GM19035 (cell line): ENCODE data around the gene NHEJ1.

ENCODE experiments used
- ATAC-seq: cut with Tn5 transposase; IDR thresholded peaks from one replicate; pipeline ENCODE4 v1.9.1; 2021; ENCODE audit not compliant: unreplicated experiment

Gene NHEJ1

DNA sequence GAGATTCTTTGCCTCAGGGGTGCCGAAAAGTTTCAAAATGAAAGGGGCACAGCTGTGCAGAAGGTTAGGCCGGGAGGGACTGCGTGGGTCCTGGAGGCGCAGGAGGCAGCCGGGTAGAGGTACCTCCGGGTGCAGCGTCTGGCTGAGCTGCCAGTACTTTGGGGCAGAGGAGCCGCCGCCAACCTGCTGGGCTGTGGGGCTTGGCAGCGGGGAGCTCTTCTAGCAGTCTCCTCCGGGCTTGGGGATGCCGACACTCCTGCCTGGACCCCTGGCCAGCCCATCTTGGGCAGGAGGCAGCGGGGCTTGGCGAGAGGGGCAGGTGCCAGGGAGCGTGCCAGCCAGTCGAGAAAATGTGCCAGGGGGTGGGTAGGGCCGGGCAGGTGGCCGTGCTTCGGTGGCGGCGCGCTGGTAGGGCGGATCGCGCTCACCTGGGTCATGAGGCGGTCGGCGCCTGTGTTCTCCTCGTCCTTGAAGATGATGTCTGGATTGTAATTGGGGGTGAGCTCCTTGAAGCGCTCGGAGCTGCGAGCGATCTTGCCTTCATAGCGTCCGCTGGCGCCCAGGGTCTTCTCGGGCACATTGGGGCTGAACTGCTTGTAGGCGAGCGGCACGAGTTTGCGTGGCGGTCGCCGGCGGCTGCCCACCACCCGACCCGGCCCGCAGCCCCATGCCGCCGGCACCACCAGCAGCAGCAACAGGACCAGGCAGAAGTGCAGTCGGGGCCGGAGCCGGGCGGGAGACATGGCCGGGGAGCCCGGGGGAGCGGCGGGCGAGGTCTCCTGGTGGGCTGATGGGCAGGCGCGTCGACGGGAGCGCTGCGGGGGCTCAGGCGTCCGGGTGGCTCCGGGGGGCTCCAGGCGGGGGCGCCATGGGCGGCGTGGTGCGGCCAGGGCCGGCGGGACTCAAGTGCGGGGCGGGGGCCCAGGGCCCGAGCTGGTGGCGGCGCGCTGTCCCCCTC, 100.6 kb downstream of the NHEJ1 start:
- ATAC-seq = no peak

DNA sequence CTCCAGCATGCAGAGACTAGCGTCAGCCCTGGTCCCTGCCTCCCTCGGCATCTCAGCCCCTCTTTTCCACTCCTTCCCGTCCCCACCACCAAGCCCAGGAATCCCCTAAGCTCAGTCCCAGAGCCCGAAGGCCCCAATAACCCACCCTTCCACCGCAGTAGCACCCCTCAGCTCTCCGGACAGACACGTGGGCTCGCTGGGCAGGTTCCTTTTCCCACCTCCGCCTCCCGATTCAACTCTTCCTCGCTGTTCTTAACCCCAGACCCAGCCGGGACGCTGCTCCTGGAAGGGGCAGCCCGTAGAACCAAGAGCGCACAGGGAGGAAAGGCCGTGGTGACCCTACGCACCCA, 101.3 kb downstream of the NHEJ1 start:
- no peak for ATAC-seq

DNA sequence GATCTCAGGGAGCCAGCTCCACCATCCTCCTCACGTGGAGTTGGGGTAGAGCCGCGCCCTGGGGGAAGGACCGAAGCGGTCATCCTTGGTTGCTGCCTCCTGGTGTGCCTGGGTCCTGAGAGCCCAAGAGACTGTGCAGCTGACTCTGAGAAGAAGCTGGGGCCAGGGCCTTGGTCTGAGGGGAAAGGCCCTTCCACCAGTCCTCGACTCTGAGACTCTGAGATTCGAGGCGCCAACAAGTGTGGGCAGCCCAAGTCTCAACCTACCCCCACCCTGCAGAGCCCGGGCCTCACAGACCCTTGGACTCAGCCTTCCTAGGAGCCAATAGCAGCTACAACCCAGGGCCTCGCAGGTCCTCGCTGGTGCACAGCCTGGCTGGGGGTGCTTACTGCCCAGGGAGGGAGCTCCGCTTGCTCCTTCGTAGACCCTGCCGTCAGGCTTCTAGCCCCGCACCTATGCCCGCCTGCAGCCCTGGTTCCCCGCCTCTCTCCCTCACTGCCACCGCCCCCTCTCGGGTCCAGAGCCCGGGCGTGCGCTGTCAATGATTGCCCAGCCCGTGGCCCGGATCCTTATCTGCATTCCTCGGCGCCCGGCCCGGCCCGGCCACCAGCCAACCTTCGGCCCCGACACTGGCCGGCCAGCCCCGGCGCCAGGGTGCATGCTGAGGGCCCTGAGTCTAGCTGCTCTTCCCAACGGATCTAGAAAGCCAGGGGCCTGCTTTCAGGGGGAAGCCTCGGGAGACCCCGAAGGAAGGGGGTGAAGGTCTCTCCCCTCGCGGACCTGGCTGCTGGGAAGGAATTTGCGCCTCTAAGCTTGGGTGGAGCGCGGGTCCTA, 101.9 kb downstream of the NHEJ1 start:
- ATAC-seq = no peak

DNA sequence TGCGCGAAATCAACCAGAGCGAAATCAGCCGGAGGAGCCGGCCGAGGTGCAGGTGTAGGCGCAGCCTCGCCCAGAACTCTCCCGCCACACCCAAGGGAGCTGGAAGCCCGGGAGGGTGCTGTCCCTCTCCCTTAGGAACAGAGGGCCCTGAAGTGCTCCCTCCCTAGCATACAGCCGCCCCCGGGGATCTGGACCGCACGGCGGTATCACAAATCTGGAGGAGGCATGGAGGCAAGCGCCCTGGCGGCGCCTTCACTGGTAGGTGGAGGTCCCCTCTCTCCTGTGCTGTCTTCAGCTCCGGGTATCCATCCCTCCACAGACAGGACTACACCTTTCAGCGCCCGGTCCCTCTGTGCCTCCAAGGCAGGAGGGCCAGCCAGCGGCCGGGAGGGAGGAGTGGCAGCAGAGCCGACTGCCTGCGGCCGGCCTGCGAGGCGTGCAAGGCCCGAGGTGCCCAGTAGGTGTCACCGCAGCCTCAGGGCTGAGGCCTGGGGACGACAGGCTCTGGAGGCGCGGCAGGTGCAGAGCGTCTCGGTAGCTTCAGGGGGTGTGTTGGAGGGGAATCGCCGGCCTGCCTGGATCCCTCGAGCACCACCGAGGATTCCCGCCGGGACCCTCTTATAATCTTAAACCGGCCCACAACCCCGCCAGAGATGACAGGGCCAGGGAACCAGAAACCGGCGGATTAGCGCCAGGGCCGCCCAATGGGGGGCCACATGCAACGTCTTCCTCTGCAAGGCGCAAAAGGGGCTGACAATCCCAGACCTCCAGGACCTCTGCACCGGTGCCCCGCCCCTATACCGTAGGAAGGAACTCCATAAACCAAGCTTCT, 102.7 kb downstream of the NHEJ1 start:
- ATAC-seq = peak; percentile 91

DNA sequence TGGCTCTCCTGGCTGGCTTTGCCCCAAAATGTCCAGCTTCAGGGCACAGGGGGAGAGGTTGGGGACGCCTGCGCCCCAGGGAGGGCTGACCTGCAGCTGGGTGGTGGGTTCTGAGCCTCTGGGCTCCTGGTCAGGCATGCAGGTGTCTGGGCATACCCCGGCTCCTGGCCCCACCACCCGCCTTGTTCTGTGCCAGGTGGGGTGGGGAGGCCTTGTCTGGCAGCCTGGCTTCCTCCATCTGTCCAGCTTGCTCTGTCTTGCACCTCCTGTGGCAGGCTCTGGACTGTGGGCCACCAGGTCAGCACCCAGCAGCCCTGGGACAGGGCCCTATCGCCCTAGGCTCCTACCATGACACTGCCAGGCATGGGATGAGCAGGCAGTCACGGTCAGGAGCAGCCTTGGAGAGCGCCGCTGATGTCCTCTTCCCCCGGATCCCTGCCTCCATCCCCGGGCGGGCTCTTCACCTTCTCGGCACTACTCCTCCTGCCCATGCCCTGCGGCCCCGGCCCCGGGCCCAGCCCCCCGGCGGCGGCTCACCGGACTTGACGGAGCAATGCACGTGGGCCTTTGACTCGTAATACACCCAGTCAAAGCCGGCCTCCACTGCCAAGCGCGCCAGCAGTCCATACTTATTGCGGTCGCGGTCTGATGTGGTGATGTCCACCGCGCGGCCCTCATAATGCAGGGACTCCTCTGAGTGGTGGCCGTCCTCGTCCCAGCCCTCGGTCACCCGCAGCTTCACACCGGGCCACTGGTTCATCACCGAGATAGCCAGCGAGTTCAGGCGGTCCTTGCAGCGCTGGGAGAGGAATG, 103.5 kb downstream of the NHEJ1 start:
- ATAC-seq = no peak

DNA sequence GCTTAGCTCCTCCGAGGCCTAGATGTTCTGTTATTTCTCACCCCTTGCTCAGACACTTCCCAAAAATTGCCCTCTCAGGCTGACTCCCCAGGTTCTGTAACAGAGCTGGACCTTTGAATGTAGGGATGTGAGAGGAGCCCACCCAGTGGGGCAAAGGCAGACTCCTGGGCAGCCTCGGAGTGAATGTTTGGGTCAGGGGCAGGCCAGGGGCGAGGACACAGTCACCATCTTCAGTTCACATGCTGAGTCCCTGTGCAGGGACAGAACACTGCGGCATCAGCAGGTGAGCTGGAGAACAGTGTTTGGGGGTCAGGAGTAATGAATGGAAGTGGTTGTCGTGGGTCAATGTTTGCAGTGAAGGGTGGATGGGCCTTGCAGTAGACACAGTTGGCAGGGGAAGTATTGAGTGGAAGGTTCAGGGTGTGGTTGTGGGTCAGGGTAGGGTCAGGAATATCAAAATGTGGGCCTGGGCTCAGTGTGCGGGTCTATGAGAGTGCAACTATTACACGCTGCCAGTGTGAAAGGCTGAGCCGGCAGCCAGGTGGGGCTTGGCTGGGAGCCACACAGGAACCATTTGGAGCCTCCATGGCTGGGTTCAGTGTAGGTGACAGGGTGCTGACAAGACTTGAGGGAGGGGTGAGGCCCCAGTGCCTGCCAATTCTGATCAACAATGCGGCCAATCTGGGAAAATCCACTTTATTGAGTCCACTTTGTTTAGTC, 104.3 kb downstream of the NHEJ1 start:
- ATAC-seq = no peak

DNA sequence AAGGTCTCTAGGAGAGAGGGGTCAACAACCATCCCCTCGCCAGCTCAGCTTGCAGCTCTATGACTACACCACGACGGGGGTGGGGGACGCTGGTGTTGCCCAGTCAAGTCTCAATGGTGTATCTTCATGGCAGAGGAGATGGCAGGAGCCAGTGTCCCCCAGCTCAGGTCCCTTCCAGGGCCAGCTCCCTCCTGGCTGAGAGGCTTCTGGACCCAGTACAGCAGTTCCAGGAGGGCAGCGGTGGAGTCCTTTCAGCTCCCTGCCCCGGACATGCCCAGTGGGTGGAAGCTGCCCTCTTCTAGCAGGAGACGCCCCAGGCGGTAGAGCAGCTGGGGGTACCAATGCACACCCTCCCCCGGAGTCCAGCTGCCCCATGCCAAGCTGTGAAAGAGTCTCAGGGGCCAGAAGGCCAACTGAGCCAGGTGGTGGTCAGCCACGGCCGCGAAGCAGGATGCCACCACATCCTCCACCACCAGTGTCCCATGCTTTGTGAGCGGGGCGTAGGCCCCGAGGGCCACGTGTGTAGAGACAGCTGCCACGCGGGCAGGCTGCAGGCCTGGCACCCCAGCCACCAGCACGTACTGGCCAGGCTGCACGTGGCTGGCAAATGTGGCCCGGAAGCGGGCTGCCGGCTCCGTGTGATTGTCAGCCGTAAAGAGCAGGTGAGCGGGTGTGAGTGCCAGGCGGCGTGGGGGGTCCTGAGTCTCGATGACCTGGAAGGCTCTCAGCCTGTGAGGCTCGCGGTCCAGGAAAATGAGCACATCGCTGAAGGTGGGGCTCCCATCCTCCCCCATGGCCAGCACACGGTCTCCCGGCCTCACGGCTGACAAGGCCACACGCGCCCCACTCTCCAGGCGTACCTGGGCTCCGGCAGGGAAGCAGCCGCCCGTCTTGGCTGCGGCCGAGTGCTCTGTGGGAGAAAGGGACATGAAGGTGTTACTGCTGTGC, 105.4 kb downstream of the NHEJ1 start:
- no peak for ATAC-seq

DNA sequence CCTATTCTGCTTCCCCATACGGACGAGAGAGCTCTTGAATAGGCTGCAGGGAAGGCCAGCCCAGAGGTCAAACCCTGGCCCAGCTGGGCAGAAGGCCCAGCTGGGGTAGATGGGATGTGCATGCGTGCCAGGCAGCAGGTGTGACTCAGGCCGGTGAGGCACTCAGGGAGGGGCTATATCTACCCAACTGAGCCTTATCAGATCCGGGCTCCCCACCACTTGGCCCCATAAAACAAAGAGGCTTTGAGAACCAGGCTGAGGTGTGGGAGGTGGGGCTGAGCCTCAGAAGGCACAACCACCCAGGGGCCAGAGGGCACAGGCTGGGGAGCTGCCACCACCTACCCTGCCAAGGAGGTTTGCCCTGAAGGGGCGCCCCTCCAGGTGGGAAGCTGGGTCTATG, 111.3 kb downstream of the NHEJ1 start:
- no peak for ATAC-seq

DNA sequence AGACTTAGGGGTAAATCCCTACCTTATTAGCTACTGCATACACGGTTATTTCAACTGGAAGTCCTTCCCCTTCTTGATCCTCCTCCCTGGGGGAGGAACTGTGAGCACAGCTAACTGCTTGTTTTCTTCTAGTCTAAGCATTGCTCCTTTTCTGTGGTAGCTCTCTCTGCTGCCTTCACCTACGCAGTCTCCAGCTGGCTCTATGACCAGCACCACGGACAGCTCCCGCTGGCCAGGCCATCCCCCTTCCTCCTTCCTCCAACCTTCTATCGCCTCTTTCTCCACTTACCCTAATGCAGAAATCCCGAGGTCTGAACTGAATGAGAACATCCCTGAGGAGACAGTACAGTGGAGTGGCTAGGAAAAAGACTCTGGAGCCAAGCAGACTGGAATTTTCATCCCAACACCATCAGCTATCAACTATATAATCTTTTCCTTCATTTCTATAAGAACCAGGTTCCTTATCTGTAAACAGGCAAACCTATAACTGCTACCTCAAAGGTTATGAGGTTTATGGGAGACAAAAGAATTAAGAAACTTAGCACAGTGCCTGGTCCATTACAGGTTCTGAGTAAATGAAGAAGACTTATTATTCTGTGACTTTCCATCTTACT, 114.6 kb downstream of the NHEJ1 start:
- ATAC-seq = no peak

DNA sequence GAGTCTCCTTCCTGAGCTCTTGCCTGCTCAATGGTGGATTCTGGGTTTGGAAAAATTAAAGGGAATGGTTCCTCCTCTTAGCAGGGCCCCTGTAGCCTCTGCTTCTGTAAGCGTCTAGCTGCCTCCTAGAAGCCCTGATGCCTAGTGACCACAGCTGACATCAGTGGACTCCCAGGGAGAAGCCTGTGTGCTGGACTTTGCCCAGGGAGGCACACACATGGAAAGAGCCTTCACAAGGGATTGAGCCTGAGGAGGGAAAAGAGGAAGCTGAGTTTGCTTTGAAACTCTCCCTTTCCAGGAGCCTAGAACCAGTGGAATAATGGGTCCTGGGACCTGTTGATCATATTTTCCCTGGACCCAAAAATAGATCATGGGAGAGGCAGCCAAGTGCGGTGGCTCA, 117.9 kb downstream of the NHEJ1 start:
- ATAC-seq = no peak

DNA sequence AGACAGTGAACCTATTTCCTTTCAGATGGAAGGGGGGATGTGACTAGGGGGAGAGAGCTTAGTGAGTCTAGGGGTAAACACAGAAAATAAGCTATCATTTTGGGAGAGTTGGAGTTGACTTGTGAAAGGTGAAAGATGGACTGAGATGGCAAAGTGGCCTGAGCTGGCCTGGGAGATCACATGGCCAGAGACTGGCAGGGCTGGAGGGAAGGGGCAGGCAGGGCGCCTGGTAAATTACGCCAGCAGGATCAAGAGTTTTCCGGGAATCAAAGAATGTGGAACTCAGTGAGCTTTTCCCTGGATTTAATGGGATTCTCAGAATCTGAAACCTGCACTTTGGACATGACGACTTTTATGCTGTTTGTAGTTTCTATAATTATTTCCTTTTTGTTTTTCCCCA, 118.5 kb downstream of the NHEJ1 start:
- ATAC-seq = no peak

DNA sequence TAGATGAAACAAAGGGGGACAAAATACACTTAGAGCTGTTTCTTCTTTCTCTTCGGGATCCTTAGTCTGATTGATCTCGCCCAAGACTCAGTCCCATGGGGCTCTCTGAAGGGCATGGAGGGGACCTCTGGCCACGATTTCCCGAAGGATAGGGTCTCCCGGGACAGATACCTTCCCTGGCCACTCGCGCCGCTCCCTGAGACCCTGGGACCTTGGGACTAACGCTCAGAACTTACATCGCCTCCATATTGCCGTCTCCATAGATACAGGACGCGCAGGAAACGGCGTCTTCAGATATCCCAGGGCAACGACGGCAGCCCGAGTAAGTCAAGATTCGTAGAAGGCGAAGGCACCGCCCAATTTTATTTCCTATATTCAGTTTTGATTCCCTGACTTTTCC, 119.4 kb downstream of the NHEJ1 start, which contains the start of gene CFAP65:
TSS of gene CFAP65 (minus strand) at position 265 of the 400 bp plus-strand sequence. CDS start 2,468 bp downstream, outside the sequence.
- ATAC-seq = no peak

DNA sequence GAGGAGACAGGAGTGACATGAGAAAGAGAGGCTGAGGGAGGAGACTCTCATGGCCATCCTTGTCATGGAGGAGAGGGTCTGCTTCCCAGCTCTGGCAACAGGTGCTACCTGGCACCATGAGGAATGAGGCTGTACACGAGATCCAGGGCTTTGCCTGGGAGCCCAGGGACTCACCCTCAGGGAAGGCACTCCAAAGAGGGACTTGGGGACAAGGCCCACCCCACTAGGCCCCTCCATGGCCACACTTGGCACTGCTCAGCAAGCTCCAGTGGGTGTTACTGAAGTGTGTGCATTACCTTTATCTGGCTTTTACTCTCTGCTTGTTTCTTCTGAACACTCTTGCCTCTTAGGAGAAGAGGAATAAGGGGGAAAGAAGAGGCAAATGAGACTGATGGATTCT, 122.0 kb downstream of the NHEJ1 start:
- no peak for ATAC-seq

DNA sequence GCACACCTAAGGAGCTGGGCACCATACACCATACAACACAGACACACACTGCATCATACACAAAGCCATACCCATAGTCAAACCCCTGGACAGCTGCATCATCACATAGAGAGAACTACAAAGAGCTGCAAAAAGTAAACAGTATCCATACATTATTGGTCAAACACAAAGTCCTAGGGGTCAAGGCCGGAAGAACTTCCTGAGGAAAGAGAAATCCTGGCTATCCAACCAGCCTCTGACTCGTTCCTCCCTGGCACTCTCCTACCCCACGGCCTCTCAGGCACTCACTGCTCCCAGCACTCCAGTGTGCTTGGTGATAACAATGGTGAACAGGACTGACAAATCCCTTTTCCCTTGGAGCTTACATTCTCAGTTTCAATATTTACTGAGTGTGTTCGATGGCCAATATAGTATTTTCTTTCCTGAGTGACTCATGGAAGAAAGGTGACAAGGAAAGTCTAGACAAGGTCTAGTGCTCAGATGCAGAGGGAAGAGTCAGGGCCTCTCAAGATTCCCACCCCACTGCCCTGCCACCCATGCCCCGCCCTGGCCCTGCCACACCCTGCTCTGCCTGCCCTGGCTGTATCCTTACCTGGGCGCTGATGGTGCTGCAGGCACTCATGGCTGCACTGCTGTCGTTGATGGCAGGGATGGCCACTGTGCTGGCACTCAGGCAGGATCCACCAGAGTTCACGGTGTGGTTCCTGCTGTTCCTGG, 122.7 kb downstream of the NHEJ1 start:
- no peak for ATAC-seq

DNA sequence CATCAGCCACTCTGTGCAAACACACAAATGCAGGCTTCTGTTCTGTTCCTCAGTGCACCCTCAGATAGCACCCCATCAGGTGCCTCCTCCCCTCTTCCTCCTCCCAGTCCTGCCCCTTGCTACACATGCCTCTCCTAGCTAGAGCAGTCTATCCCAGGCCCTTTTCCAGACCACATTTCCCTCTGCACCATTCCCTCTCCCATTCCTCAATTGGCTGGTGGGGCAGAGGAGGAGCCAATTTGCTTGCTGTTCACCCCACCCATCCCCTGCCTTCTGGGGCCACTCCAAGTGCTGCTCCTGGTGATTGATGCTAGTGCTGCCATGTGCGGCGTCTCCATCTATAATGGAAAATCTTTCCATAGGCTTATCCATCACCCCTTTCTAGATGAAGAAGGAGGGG, 124.7 kb downstream of the NHEJ1 start:
- no peak for ATAC-seq

DNA sequence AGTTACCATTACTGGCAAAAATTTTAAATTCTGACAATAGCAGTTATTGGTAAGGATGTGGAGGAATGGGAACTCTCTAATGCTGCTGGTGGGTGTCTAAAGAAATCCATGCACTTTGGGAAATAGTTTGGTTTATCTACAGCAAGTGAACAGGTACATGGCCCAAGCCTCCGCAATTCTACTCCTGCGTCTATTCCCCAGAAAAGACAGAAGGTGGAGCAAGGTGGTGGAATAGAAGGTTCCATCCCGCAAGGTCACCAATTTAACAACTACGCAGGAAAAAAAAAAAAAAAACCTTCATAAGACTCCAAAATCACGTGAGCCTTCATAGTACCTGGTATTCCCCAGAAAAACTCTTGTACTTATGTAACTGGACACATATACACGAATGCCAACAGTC, 125.8 kb downstream of the NHEJ1 start:
- ATAC-seq = no peak

DNA sequence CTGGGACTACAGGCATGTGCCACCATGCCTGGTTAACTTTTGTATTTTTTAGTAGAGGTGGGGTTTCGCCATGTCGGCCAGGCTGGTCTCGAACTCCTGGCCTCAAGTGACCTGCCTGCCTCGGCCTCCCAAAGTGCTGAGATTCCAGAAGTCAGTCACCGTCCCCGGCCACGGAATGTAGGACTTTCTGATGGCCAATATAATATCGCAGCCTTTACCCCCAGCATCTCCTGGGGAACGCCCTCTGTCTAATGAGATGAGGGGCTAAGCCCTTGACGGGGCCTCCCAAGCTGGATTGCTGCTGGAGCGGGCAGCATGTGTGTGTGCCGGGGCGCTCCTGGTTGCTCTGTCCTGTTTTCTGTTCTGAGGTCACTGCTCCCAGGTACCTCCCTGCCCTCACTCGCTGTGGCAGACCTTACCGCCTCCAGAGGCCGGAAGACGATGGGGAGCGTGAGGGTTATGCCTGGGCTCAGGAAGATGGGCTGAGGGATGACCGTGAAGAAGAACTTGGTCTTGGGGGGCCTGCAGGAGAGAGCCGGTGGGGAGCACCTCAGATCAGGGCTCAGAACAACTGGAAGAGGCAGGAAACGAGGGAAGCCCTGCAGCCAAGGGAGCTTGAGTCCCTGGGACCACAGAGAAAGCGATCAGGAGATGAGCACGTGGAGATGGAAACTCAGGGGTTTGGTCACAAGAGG, 128.4 kb downstream of the NHEJ1 start:
- ATAC-seq = no peak
